GM19397 (cell line): ENCODE data around the gene OR4N2.
"Not testable (repeated sequence)": the region's sequence is repeated elsewhere in the genome, so short reads cannot be mapped to it uniquely, and the experiment has no call there.

Source experiments
- ATAC-seq: cut with Tn5 transposase; IDR thresholded peaks from one replicate; pipeline ENCODE4 v1.9.1; 2021; ENCODE audit warnings: mild to moderate bottlenecking, moderate library complexity; ENCODE audit not compliant: unreplicated experiment

OR4N2 gene

GRCh38 chr14:19803470-19803869, at the start of gene OR4N2:
OR4N2 (plus strand) TSS chr14:19803770; CDS start chr14:19827449, 23,679 bp downstream.
- not testable (repeated sequence) for ATAC-seq

- ATAC-seq = no peak
Measured at GRCh38 chr14:19754172-19754571, 49.4 kb upstream of the OR4N2 start.

GRCh38 chr14:19771491-19771890, 32.1 kb upstream of the OR4N2 start:
- not testable (repeated sequence) for ATAC-seq

GRCh38 chr14:19771895-19772430, 31.6 kb upstream of the OR4N2 start:
- ATAC-seq = no peak

- ATAC-seq = not testable (repeated sequence)
Measured at GRCh38 chr14:19772454-19772853, 31.1 kb upstream of the OR4N2 start.

GRCh38 chr14:19773204-19773603, 30.4 kb upstream of the OR4N2 start, which contains the start of gene OR4M1:
OR4M1 (plus strand) TSS chr14:19773504; CDS start chr14:19780323, 6,819 bp downstream.
- not testable (repeated sequence) for ATAC-seq

- no peak for ATAC-seq
Measured at GRCh38 chr14:19775587-19775986, 28.0 kb upstream of the OR4N2 start.

- not testable (repeated sequence) for ATAC-seq
Measured at GRCh38 chr14:19785848-19786247, 17.7 kb upstream of the OR4N2 start.

GRCh38 chr14:19787318-19787717, 16.3 kb upstream of the OR4N2 start:
- not testable (repeated sequence) for ATAC-seq

- not testable (repeated sequence) for ATAC-seq
Measured at GRCh38 chr14:19788150-19788549, 15.4 kb upstream of the OR4N2 start.

GRCh38 chr14:19796520-19797108, 7.0 kb upstream of the OR4N2 start:
- ATAC-seq = not testable (repeated sequence)

GRCh38 chr14:19799880-19800279, 3.7 kb upstream of the OR4N2 start:
- ATAC-seq = no peak

GRCh38 chr14:19800282-19801117, 3.1 kb upstream of the OR4N2 start:
- ATAC-seq = no peak

GRCh38 chr14:19801118-19801464, 2.5 kb upstream of the OR4N2 start:
- ATAC-seq = no peak

GRCh38 chr14:19813171-19813920, 9.8 kb downstream of the OR4N2 start:
- ATAC-seq = not testable (repeated sequence)

GRCh38 chr14:19819879-19820278, 16.3 kb downstream of the OR4N2 start:
- ATAC-seq = not testable (repeated sequence)

- not testable (repeated sequence) for ATAC-seq
Measured at GRCh38 chr14:19821016-19821415, 17.4 kb downstream of the OR4N2 start.

GRCh38 chr14:19823178-19823577, 19.6 kb downstream of the OR4N2 start:
- no peak for ATAC-seq

GRCh38 chr14:19823765-19824164, 20.2 kb downstream of the OR4N2 start:
- no peak for ATAC-seq

GRCh38 chr14:19827626-19828244, 24.2 kb downstream of the OR4N2 start:
- ATAC-seq = not testable (repeated sequence)

- ATAC-seq = no peak
Measured at GRCh38 chr14:19828314-19828713, 24.7 kb downstream of the OR4N2 start.
